Left lung (tissue), 10 donors: ENCODE measurements around the gene PEMT. TPM values are rescaled to one million over a fixed set of nuclear protein-coding genes. Genes with fewer than 3 reads are reported as not detected.

Experiments
- ATAC-seq: fragments of 200-7000 bp; cut with Tn5 transposase; one replicate; pipeline ENCODE4 v1.9.1; 2020; ENCODE audit warnings: moderate library complexity
- DNase-seq, 4 donors: peaks; one replicate each; pipeline ENCODE4 v3.0.0-alpha.2; 2013 to 2020
- H3K27ac ChIP-seq, 2 donors: fragments of 200-600 bp; sonication (generic) in 1 of 2; one replicate each; pipeline versions ENCODE4 v1.5.0 to v1.8.0; 2020 to 2021
- H3K27me3 ChIP-seq, 2 donors: fragments of 200-600 bp; sonication (generic) in 1 of 2; one replicate each; pipeline versions ENCODE4 v1.5.0 to v1.8.0; 2020 to 2021
- H3K36me3 ChIP-seq, 2 donors: fragments of 200-600 bp; sonication (generic) in 1 of 2; one replicate each; pipeline versions ENCODE4 v1.5.0 to v1.8.0; 2020 to 2021
- H3K4me1 ChIP-seq, 2 donors: fragments of 200-600 bp; one replicate each; pipeline ENCODE4 v1.8.0; 2021
- H3K4me3 ChIP-seq, 2 donors: fragments of 200-600 bp; sonication (generic) in 1 of 2; one replicate each; pipeline versions ENCODE4 v1.5.0 to v1.8.0; 2020 to 2021; ENCODE audit warnings: mild to moderate bottlenecking in 1 of 2
- H3K9me3 ChIP-seq, 2 donors: fragments of 200-600 bp; sonication (generic) in 1 of 2; one replicate each; pipeline versions ENCODE4 v1.5.0 to v1.8.0; 2020 to 2021
- CTCF ChIP-seq, 2 donors: fragments of 200-600 bp; sonication (generic) in 1 of 2; IDR thresholded peaks; one replicate each; pipeline versions ENCODE4 v1.5.0 to v1.8.0; 2021; ENCODE audit warnings: antibody characterized with exemption in 2 of 2
- intact Hi-C, 2 donors: fragments of 100-400 bp; cut with DNase I; formaldehyde crosslinking; loops; one replicate each; pipeline versions ENCODE4 v1.11.2 to v1.14.2; 2022
- polyA plus RNA-seq, 6 donors: library from polyadenylated mRNA; unstranded; fragments of 120-200 nt; gene quantifications; one replicate each; pipeline ENCODE4 v1.2.1, GENCODE V29; 2013; ENCODE audit not compliant: insufficient read length in 6 of 6
- total RNA-seq, 2 donors: library from RNA; stranded (reverse); fragmentation: NEBNext Ultra II Directional; extraction: Animal tissue kit (Norgen Biotek cat#: 25700); gene quantifications; one replicate each; pipeline ENCODE4 v1.2.1, GENCODE V29; 2021
- donor health status: DM: no; HTN: yes; CAD: no.
- donor health status: DM: no; HTN: no; CAD: no.

Gene PEMT
- total and polyA plus RNA-seq, 8 donors = 22.3 to 38.7 (median 28.3) TPM

GRCh38 chr17:17549732-17550366 lies 41.7 kb downstream of the PEMT start:
- DNase-seq = peak in 1 of 4 donors; percentile 44
- Histone ChIP-seq H3K4me3 (no peak overlapping the region), H3K27ac (no peak overlapping the region), H3K36me3 (no peaks in the 10 kb centered on the region), H3K27me3 (no peaks in the 10 kb centered on the region), H3K4me1 (no peaks in the 10 kb centered on the region), H3K9me3 (no peaks in the 10 kb centered on the region)
- ATAC-seq = no peak
- intact Hi-C loops = no loop called here
- no peak for TF ChIP-seq CTCF (IDR thresholded peaks at IDR 0.05)

GRCh38 chr17:17548044-17548443 lies 43.5 kb downstream of the PEMT start:
- ATAC-seq = no peak
- Histone ChIP-seq H3K36me3 (no peaks in the 10 kb centered on the region), H3K9me3 (no peaks in the 10 kb centered on the region), H3K27me3 (no peaks in the 10 kb centered on the region), H3K4me1 (no peaks in the 10 kb centered on the region), H3K4me3 (no peak overlapping the region), H3K27ac (no peak overlapping the region)
- no peak for TF ChIP-seq CTCF (IDR thresholded peaks at IDR 0.05)
- intact Hi-C loops = no loop called here
- DNase-seq = peak in 1 of 4 donors; percentile 41

DNA sequence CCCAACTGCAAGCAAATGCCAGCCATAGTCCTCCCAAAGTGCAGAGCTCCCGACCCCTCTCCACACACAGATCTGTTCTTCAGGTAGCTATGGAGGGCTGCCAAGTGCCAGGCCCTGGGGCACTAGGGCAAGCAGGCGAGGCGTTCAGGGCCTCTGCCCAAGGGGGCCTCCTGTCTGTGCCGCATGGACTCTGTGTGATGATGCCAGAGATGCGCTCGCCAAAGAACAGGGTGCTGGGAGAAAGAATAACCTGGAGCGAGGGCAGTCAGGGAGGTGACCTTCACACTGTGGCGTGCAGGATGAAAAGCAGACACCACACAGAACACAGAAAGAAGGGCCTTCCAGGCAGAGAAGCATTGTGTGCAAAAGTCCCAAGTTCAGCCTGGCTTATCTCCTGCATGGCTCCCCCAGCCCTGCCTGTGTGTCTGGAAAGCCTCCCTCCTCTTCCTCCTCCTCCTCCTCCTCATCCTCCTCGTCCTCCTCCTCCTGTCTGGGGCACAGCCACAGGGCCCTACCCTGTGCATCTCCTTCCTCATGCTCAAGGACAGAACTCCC lies 44.2 kb downstream of the PEMT start:
- ATAC-seq (no peak), DNase-seq (peak in 1 of 4 donors; percentile 59)
- Histone ChIP-seq H3K9me3 (no peaks in the 10 kb centered on the region), H3K4me3 (no peak overlapping the region), H3K36me3 (no peaks in the 10 kb centered on the region), H3K4me1 (no peaks in the 10 kb centered on the region), H3K27ac (no peak overlapping the region), H3K27me3 (no peaks in the 10 kb centered on the region)
- TF ChIP-seq CTCF (IDR thresholded peaks at IDR 0.05) = no peak
- intact Hi-C loops = no loop called here

DNA sequence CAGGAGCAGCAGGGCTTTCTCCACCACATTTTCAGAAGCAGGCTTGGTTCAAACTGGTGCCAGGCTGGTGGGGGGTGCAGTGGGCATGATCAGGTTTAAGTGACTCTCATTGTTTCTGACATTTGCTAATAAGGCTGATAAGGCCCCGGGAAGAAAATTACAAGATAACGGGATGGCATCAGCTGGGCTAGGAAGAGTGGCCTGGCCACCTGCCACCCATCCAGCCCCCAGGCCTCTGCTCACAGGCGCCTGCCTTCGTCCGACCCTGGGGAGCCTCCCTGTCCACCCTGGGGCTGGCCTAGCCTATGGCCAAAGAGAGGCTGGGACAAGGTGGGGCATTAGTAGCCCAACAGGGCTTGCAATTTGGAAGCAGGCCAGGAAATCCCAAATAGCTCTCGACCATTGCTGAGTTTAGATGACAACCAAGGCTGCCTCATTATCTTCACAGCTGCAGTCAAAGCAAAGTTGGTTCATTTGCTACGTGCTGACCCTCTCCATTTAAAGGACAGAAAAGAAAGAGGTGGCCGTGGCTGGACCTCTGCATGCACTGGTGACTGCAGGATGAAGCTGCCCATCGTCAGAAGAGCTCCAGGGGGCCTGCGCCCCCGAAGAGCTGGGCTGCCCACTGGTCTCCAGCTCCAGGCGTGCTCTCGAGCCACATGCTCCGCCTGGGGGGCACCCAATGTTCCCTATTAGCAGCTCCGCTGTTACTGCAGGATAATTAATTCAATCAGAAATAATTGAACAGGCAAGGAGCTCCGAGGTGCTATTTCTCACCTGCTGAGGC lies 44.9 kb downstream of the PEMT start:
- ATAC-seq = no peak
- intact Hi-C loops = no loop called here

More for the DNA sequence above, 44.9 kb downstream of the PEMT start:
- DNase-seq = peak in 1 of 4 donors; percentile 54
- TF ChIP-seq CTCF (IDR thresholded peaks at IDR 0.05) = no peak
- no peaks in the 10 kb centered on the region for H3K27me3 ChIP-seq
- no peaks in the 10 kb centered on the region for H3K9me3 ChIP-seq
- H3K36me3 ChIP-seq = no peaks in the 10 kb centered on the region
- no peak overlapping the region for H3K27ac ChIP-seq
- no peaks in the 10 kb centered on the region for H3K4me1 ChIP-seq
- no peak overlapping the region for H3K4me3 ChIP-seq
